Erythroblast (primary cell): ENCODE measurements around the gene SCAF4.

Experiments used
- GATA1 ChIP-seq: IDR thresholded peaks from 2 replicates; pipeline ENCODE4 v1.6.1; 2011; ENCODE audit warnings: low read depth, mild to moderate bottlenecking, control low read depth, low read length, moderate library complexity
- POLR2A ChIP-seq: IDR thresholded peaks from 2 replicates; pipeline ENCODE4 v1.6.1; 2011; ENCODE audit warnings: mild to moderate bottlenecking, low read length

DNA sequence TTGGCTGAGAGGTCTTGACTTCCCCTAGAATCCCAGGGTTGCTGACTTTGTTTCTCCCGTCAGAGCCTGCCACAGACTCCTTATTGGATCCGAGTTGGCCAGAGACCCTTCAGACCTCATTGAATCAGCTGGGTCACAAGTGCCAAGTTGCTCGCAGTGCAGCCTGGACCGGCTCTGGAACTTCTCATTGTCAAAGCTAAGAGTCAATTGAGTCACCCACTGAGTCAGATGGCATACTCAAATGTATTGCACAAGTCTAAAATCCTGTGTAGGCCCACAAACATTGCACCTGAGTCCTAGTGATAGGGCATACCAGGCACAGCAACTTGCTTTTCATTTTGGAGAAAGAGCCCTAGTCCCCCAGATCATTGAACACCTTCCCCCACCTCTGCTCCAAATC lies 20.4 kb upstream of the SCAF4 start:
- TF ChIP-seq POLR2A (no peak), GATA1 (no peak)
